Upper lobe of right lung (tissue), 1 donor: ENCODE results near the gene ADGRD2. TPM values are rescaled to one million over a fixed set of nuclear protein-coding genes. Genes with fewer than 3 reads are reported as not detected.

Experiments
- ATAC-seq: fragments of 200-7000 bp; cut with Tn5 transposase; one replicate; pipeline ENCODE4 v1.9.1; 2020; ENCODE audit warnings: mild to moderate bottlenecking, moderate library complexity
- DNase-seq: peaks from one replicate; pipeline ENCODE4 v3.0.0-alpha.2; 2020
- H3K27ac ChIP-seq: fragments of 200-600 bp; one replicate; pipeline ENCODE4 v1.8.0; 2022
- H3K27me3 ChIP-seq: fragments of 200-600 bp; one replicate; pipeline ENCODE4 v1.8.0; 2022; ENCODE audit warnings: mild to moderate bottlenecking
- H3K36me3 ChIP-seq: fragments of 200-600 bp; one replicate; pipeline ENCODE4 v1.8.0; 2022
- H3K4me1 ChIP-seq: fragments of 200-600 bp; one replicate; pipeline ENCODE4 v1.8.0; 2022
- H3K4me3 ChIP-seq: fragments of 200-600 bp; one replicate; pipeline ENCODE4 v1.8.0; 2022; ENCODE audit warnings: mild to moderate bottlenecking
- H3K9me3 ChIP-seq: fragments of 200-600 bp; one replicate; pipeline ENCODE4 v1.8.0; 2022
- intact Hi-C: fragments of 100-400 bp; cut with DNase I; formaldehyde crosslinking; loops from one replicate; pipeline ENCODE4 v1.11.0; 2022
- total RNA-seq: library from RNA; stranded (reverse); fragmentation: NEBNext Ultra II Directional; extraction: Animal tissue kit (Norgen Biotek cat#: 25700); gene quantifications from one replicate; pipeline ENCODE4 v1.2.1, GENCODE V29; 2021
- TF ChIP-seq, protein P1 (sequence below): fragments of 200-600 bp; IDR thresholded peaks from one replicate; pipeline ENCODE4 v1.8.0; 2022; ENCODE audit warnings: antibody characterized with exemption
- donor health status: DM: no; HTN: yes; CAD: no; lungs with severe emphysema.

The ADGRD2 gene
- total RNA-seq, 1 donor from 2014 or later, result not detected

DNA sequence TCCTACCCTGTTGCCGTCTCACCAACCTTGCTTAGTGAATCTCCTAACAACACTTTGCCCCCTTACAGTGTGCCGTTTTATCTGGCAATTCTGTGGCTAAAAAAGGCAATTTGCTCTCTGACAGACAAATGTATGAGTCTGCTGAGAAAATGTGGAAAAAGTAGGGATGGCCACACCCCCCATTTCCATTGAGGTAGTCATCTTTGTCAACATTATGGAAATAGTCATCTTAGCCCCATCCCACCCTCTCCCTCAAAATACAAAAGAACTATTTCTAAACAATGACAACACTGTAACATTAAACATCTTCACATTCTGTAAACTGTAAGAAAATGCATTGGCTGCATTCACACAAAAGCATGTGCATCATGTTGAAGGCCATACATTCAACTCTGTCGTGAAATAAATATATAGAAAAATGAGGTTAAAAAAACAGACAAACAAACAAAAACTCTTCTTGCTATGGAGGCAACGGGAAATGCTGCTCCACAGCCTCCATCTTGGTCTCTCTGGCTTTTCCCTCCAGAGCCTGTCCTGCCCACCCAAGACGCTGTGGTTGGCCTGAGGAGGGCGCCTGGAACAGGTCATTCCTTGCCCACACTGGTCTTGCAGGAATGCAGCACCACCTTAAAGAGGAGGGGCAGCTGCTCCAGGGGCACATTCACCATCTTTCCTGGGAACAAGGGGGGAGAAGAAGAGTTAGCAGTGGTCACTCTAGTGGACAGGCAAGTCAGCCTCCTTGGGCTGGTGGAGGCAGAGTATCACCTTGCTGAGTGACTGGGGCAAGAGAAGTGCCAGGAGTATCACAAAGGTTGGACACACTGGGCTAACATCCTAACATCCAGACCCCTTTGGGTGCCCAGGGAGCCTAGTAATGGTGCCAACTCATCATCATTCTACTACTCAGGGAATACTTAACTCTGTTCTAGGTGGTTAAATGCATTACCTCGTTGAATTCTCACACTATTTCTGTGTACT is 72.2 kb downstream of the ADGRD2 start:
- Histone ChIP-seq H3K4me1 (no peaks in the 10 kb centered on the region), H3K27ac (no peak overlapping the region), H3K4me3 (no peak overlapping the region), H3K36me3 (no peaks in the 10 kb centered on the region), H3K27me3 (no peaks in the 10 kb centered on the region), H3K9me3 (no peaks in the 10 kb centered on the region)
- DNase-seq (no peak), ATAC-seq (no peak)
- intact Hi-C loops, result no loop called here
- TF ChIP-seq, protein P1, sequence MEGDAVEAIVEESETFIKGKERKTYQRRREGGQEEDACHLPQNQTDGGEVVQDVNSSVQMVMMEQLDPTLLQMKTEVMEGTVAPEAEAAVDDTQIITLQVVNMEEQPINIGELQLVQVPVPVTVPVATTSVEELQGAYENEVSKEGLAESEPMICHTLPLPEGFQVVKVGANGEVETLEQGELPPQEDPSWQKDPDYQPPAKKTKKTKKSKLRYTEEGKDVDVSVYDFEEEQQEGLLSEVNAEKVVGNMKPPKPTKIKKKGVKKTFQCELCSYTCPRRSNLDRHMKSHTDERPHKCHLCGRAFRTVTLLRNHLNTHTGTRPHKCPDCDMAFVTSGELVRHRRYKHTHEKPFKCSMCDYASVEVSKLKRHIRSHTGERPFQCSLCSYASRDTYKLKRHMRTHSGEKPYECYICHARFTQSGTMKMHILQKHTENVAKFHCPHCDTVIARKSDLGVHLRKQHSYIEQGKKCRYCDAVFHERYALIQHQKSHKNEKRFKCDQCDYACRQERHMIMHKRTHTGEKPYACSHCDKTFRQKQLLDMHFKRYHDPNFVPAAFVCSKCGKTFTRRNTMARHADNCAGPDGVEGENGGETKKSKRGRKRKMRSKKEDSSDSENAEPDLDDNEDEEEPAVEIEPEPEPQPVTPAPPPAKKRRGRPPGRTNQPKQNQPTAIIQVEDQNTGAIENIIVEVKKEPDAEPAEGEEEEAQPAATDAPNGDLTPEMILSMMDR, result no peak

DNA sequence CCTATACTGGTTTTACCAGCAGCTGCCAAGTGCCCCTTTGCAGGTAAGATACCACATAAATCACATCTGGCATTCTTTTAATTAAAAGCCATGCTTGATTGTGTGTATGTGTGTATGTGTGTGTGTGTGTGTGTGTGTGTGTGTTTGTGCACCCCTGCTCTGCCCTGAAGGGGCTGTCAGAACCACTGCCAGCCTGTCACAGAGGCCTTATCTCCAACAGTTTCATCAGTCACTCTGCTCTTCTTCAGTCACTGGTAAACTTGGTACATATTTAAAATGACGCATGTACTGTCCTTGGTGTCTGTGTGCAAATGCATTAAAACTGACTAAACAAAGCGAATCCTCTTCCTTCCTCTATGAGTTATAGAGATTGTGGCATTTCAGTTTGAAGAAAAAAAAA is 75.9 kb downstream of the ADGRD2 start:
- DNase-seq (no peak), ATAC-seq (no peak)
- Histone ChIP-seq H3K4me1 (no peaks in the 10 kb centered on the region), H3K27ac (no peak overlapping the region), H3K27me3 (no peaks in the 10 kb centered on the region), H3K9me3 (no peaks in the 10 kb centered on the region), H3K4me3 (no peak overlapping the region), H3K36me3 (no peaks in the 10 kb centered on the region)
- intact Hi-C loops, result no loop called here
- TF ChIP-seq, protein P1, result no peak

DNA sequence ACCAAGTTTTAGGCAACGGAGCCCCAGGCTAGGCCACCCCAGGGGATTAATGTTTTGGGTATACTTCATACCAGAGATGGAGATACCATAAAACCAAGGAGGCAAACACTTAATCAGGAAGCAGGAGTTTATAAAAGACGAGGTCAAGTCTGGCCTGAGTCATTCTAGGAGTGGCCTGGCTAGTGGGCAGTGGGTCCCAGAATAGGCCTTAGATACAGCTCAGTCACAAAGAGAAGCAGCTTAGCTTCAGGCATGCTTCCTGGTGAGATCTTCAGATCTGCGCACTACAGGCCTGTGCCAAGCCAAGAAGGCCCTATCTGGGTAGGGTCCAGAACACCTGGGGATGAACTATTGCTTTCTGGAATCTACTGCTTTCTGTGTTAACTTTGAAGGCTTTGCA is 77.5 kb downstream of the ADGRD2 start:
- TF ChIP-seq, protein P1, result no peak
- no peaks in the 10 kb centered on the region for H3K36me3 ChIP-seq
- ATAC-seq (no peak), DNase-seq (no peak)
- H3K9me3 ChIP-seq, result no peaks in the 10 kb centered on the region
- no peak overlapping the region for H3K4me3 ChIP-seq
- intact Hi-C loops, result no loop called here
- H3K27me3 ChIP-seq, result no peaks in the 10 kb centered on the region
- no peaks in the 10 kb centered on the region for H3K4me1 ChIP-seq
- no peak overlapping the region for H3K27ac ChIP-seq

Other genes starting within 250 kb of the ADGRD2 start
- 137 TPM for gene NEK6, start 192.5 kb upstream of the ADGRD2 start, total RNA-seq
- 73.5 TPM for gene PSMB7, start 35.0 kb upstream of the ADGRD2 start, total RNA-seq
- gene NR5A1, start 56.9 kb downstream of the ADGRD2 start, total RNA-seq, result not detected